GM12874 (cell line): ENCODE measurements around the gene RPTOR.

Experiments
- TF ChIP-seq, protein P1 (sequence below): IDR thresholded peaks from 2 replicates; pipeline ENCODE4 v1.5.1; 2011; ENCODE audit warnings: low read depth, mild to moderate bottlenecking, control low read depth, low read length, moderate library complexity; ENCODE audit not compliant: insufficient read depth

RPTOR gene

DNA sequence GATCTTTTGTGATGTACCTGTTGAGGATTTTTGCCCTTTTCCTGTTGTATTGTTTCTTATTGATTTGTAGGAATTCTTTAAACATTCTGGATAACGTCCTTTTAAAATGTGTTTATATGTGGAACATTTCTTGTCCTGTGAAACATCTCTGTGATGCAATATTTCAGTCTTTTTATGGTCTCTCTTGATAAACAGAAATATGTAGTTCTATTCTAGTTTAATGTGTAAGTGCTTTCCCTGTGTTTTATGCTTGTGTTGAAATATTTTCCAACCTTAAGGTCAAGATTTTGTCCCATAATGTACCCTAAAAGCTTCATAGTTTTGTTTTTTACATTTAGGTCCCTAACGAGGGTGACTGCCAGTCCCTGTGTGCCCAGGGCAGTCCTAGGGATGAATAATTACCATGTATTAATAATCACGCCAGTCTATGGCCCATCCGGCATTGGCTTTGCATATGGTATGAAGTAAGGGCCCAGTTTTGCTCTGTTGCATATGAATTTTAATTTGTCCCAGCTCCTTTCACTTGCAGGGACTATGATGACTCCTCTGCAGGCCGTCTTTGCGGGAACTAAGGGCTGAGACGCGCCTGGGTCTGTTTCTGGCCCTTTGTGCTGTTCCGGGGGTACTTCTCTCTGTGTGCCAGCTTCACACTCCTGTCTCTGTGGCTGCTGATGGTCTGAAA is 44.2 kb downstream of the RPTOR start:
- TF ChIP-seq, protein P1, sequence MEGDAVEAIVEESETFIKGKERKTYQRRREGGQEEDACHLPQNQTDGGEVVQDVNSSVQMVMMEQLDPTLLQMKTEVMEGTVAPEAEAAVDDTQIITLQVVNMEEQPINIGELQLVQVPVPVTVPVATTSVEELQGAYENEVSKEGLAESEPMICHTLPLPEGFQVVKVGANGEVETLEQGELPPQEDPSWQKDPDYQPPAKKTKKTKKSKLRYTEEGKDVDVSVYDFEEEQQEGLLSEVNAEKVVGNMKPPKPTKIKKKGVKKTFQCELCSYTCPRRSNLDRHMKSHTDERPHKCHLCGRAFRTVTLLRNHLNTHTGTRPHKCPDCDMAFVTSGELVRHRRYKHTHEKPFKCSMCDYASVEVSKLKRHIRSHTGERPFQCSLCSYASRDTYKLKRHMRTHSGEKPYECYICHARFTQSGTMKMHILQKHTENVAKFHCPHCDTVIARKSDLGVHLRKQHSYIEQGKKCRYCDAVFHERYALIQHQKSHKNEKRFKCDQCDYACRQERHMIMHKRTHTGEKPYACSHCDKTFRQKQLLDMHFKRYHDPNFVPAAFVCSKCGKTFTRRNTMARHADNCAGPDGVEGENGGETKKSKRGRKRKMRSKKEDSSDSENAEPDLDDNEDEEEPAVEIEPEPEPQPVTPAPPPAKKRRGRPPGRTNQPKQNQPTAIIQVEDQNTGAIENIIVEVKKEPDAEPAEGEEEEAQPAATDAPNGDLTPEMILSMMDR: no peak

DNA sequence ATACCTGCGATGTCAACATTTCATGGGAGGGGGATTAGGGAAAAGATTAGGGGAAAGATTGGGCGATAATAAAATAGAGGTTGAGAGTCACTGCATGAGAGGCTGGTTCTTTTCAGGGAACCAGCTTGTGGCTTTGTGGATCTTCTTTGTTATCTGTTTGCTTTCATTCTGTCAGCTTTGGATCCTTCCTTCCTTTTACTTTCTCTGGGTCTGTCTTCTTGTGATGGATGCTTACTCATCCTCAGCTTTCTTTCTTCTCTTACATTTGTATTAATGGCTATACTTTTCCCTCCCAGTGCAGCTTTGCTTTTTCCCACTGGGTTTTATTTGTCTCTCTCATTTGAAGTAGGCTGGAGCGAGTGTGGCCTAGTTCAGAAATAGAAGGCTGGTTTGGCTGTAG is 47.1 kb downstream of the RPTOR start:
- TF ChIP-seq, protein P1: no peak

DNA sequence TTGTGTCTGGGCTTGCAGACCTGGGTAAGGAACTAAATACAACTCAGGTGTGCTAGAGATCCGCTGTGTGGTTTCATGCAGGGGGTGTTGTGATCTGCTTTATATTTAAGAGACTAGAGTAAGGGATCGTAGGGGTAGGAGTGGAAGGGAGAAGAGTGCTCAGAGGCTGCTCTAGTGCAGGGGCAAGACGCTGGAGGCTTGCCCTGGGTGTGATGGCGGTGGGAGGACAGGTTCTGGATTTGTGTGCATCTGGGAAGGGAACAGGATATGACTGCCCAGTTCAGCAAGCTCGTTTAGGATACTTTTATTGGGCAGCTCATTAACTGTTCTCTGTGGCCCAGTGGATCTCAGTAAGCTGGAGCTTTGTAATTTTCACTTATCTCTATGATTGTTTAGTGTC is 47.6 kb downstream of the RPTOR start:
- TF ChIP-seq, protein P1: no peak

DNA sequence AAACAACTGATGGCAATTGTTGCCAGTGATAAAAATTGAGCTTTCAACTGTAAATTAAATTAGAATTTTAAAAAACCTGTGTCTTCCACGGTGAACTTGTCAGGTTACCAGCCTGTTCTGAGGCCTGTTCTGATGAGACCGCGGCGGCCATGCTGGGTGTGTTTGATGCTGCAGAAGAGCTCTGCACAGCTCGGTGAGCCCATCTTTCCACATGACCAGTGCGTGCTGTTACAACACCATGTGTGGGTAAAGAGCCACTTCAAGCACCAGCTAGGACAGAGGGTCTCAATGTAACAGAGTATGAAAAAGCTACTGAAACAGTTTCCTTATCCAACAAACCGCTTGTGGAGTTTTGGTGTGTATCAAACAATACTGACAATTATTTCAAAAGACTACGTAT is 48.5 kb downstream of the RPTOR start:
- TF ChIP-seq, protein P1: no peak

DNA sequence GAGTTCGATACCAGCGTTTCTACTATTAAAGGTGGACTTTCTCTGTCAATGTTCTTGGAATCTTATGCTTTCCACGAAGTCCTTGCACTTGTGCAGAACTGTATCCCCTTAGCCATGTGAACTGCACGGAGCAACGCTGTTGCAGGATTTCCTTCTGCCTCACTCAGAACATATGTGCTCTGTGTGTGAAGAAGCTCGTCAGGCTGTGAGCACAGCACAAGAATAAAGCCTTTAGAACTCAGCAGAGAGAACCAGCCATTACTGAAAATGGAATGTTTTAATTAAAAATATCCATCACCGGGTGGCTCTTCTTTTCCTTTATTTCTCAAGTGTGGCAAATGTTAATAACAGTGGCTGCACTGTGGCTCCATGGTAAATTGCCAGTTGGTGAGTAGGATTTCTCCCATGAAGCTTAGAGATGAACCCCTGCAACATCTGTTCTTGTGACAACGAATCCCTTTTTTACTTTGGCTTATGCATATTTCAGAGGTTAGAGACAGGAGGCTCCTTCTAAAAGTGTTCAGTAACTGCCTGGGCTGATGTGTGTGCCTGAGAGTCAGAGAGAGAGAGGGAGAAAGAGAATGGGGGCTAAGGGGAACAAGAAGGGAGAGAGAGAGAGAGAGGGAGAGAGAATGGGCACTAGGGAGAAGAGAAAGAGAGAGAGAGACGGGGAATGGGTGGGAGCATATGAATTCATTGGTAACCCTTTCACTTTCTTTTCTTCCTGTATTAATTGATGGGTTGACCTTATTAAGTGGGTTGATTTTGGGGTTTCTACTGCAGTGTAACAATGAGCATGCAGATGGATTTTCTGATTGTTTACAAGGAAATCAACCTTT is 50.0 kb downstream of the RPTOR start:
- TF ChIP-seq, protein P1: no peak

DNA sequence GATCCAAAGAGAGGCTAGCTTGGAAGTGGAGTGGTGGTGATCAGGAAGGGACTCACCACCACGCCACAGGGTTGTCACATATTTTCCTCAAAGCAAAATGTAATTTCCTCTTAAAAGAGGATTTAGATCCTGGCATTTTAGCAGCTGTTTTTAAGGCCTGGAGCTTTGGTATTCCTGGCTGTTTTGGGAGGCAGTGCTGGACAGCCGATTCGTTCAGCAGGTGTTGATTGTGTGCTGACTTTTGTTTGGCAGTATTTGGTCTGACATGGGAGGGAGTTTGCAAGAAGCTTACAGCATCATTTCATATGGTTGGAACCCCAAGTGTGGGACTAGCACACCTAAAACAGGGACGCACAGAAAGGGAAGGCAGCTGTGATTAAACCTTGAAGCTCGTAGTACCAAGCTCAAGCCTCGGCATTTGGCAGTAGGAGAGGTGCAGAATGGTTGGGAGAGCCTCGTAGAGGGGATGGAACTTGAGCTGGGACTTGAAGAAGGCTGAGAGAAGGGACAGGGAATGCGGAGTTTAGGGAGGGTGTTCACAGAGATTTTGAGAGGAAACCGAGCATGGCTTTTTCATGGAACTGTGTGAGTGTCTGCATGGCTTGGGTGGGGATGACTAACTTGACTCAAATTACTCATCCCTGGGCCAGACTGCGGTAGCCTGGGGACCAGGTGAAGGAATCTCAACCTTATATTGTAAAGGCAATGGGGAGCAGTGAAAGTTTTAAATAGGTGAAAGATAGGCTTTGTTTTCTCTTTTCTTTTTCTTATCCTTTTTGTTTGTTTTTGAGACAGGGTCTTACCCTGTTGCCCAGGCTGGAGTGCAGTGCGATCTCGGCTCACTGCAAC is 52.3 kb downstream of the RPTOR start:
- TF ChIP-seq, protein P1: no peak
